Chondrocyte (in vitro differentiated cells): ENCODE data around the gene MCC. TPM values are rescaled to one million over a fixed set of nuclear protein-coding genes. Genes with fewer than 3 reads are reported as not detected.

Experiments used
- DNase-seq: peaks from one replicate; pipeline ENCODE4 v3.0.0; 2021; ENCODE audit warnings: mixed read lengths, low spot score
- H3K27ac Mint-ChIP-seq: one replicate; pipeline ENCODE4 v1.8.0; 2021; ENCODE audit warnings: mild to moderate bottlenecking, moderate library complexity, mixed read lengths; ENCODE audit not compliant: unreplicated experiment
- H3K27me3 Mint-ChIP-seq: 2 replicates; pipeline ENCODE4 v1.8.0; 2021; ENCODE audit warnings: low read depth, mixed read lengths
- H3K36me3 Mint-ChIP-seq: 2 replicates; pipeline ENCODE4 v1.8.0; 2021; ENCODE audit warnings: low read depth, mixed read lengths
- H3K4me1 Mint-ChIP-seq: 2 replicates; pipeline ENCODE4 v1.8.0; 2021; ENCODE audit warnings: low read depth, mild to moderate bottlenecking, mixed read lengths
- H3K4me3 Mint-ChIP-seq: one replicate; pipeline ENCODE4 v1.8.0; 2021; ENCODE audit warnings: mild to moderate bottlenecking, moderate library complexity, mixed read lengths; ENCODE audit not compliant: unreplicated experiment
- H3K9me3 Mint-ChIP-seq: 2 replicates; pipeline ENCODE4 v1.8.0; 2021; ENCODE audit warnings: low read depth, mixed read lengths
- CTCF ChIP-seq: fragments of 200-600 bp; sonication (generic); IDR thresholded peaks from 2 replicates; pipeline ENCODE4 v1.5.0; 2021; ENCODE audit warnings: antibody characterized with exemption, mild to moderate bottlenecking, moderate library complexity
- total RNA-seq: library from RNA; stranded (reverse); gene quantifications from 3 replicates; pipeline ENCODE4 v1.2.1, GENCODE V29; 2021

MCC gene
- total RNA-seq, 1 donor from 2014 or later, result 15.0 TPM

GRCh38 chr5:113232221-113232620 is 256.0 kb downstream of the MCC start:
- no peaks in the 10 kb centered on the region for H3K36me3 Mint-ChIP-seq

GRCh38 chr5:113231653-113232000 is 256.6 kb downstream of the MCC start:
- H3K27me3 Mint-ChIP-seq, result no peaks in the 10 kb centered on the region
- H3K36me3 Mint-ChIP-seq, result no peaks in the 10 kb centered on the region
- H3K9me3 Mint-ChIP-seq, result no peaks in the 10 kb centered on the region
- DNase-seq, result no peak
- H3K27ac Mint-ChIP-seq, result no peak overlapping the region
- no peak for TF ChIP-seq CTCF
- no peak overlapping the region for H3K4me3 Mint-ChIP-seq
- peaks cover 32% of the 10 kb centered on the region for H3K4me1 Mint-ChIP-seq

More at GRCh38 chr5:113232221-113232620, 256.0 kb downstream of the MCC start:
- no peak for TF ChIP-seq CTCF
- no peak overlapping the region for H3K4me3 Mint-ChIP-seq
- H3K4me1 Mint-ChIP-seq, result peaks cover 32% of the 10 kb centered on the region
- DNase-seq, result no peak
- H3K27ac Mint-ChIP-seq, result no peak overlapping the region
- no peaks in the 10 kb centered on the region for H3K27me3 Mint-ChIP-seq
- H3K9me3 Mint-ChIP-seq, result no peaks in the 10 kb centered on the region

- H3K4me1 Mint-ChIP-seq, result peaks cover 36% of the 10 kb centered on the region
These were observed 257.3 kb downstream of the MCC start for GRCh38 chr5:113230711-113231652.

GRCh38 chr5:113227798-113228197 is 260.5 kb downstream of the MCC start:
- Mint-ChIP-seq H3K27ac (no peak overlapping the region), H3K4me3 (no peak overlapping the region), H3K27me3 (no peaks in the 10 kb centered on the region), H3K9me3 (no peaks in the 10 kb centered on the region), H3K36me3 (no peaks in the 10 kb centered on the region), H3K4me1 (peaks cover 37% of the 10 kb centered on the region)
- TF ChIP-seq CTCF, result no peak
- no peak for DNase-seq

More at GRCh38 chr5:113230711-113231652, 257.3 kb downstream of the MCC start:
- TF ChIP-seq CTCF, result no peak
- H3K9me3 Mint-ChIP-seq, result no peaks in the 10 kb centered on the region
- no peak overlapping the region for H3K27ac Mint-ChIP-seq
- H3K27me3 Mint-ChIP-seq, result no peaks in the 10 kb centered on the region
- H3K36me3 Mint-ChIP-seq, result no peaks in the 10 kb centered on the region
- no peak for DNase-seq
- no peak overlapping the region for H3K4me3 Mint-ChIP-seq

GRCh38 chr5:113226116-113226736 is 262.0 kb downstream of the MCC start:
- no peak for DNase-seq
- Mint-ChIP-seq H3K27me3 (no peaks in the 10 kb centered on the region), H3K4me1 (peaks cover 23% of the 10 kb centered on the region)

More at GRCh38 chr5:113226116-113226736, 262.0 kb downstream of the MCC start:
- Mint-ChIP-seq H3K27ac (no peak overlapping the region), H3K36me3 (no peaks in the 10 kb centered on the region), H3K9me3 (no peaks in the 10 kb centered on the region), H3K4me3 (no peak overlapping the region)
- TF ChIP-seq CTCF, result no peak
